Activated naive CD8-positive, alpha-beta T cell treated with anti-CD3 and anti-CD28 coated beads, Interleukin-2, amount 50 U/mL, for 16 hours (primary cell): ENCODE data around the gene GFPT1.
A peak's percentile ranks its signal among the peaks of the same experiment; 100 is the strongest.

ENCODE experiments used
- DNase-seq: peaks from one replicate; pipeline ENCODE4 v3.0.0-alpha.2; 2020; ENCODE audit warnings: low read depth, low spot score

Gene GFPT1

GRCh38 chr2:69316550-69316949, 70.5 kb downstream of the GFPT1 start:
- no peak for DNase-seq

DNA sequence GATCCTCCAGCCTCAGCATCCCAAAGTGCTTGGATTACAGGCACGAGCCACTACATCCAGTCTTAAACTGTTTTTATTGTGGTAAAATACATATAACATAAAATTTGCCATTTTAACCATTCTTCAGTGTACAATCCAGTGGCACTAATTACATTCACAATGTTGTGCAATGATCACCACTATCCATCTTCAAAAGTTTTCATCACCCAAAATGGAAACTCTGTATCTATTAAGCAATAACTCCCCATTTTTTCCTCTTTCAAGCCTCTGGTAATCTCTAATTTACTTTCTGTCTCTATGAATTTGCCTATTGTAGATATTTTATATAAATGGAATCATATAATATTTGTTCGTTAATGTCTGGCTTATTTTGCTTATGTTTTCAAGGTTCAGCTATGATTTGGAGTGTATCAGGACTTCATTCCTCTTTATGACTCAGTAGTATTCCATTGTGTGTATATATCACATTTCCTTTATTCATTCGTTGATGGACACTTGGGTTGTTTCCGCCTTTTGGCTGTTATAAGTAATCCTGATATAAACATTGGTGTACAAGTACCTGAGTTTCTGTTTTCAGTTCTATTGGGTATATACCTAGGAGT, 71.8 kb downstream of the GFPT1 start:
- no peak for DNase-seq

DNA sequence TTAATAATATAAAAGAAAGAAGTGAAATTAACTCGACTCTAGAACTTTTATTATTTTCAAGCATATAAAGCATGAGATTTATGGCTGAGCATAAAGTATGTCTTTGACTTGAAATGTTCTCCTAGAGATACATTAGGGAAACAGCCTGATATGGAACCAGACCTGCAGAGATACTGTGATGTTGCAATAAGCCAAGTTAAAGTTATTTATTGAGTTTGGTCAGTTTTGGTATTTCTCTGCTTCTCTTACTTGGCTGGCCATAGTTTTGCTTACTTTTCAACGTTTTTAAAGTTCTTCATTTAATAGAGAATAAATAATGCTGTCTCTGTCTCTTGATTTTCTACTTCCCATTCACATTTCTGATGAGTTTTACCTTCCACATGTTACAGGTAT, 76.0 kb downstream of the GFPT1 start:
- no peak for DNase-seq

DNA sequence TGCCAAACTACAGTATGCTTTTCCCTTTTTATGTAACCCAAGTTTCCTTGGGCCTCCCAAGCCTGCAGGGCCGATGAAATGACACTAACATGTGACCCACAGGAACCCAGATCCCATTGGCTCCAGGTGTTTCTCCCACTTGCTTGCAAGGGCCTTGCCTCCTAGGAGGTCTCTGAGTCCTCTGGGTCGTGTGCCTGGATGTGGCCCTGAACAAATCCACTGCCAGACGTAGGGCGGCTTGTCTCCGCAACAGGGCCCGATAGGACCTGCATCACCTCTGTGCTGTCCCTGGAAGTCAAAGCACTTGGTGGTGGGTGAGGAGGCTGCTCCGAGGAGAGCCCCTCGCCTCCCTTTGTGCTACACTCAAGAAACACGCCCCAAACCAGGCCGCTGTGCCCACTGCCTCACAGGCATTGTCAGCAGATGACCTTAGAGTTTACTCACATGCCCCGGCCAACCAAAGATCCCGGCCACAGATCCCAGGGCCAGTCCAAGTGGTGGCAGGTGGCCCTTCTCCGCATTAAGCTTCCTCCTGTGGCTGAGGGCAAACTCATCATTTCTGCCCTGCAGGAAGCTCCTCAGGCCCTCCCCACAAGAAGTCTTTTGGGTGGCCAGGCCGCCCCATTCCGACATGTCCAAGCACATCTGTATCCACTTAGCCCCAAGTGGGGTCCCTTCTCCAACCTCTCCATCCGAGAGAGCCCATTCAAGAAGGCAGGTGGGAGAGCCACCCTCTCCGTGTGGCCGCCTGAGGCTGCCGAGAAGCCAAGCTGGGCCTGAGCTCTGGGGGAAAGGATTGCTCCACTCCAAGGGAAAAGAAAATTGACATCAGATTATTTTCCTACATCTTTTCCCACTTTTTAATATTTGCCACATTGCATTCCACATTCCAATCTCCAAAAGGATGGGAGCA, 76.7 kb downstream of the GFPT1 start:
- no peak for DNase-seq

- no peak for DNase-seq
These were observed 77.5 kb downstream of the GFPT1 start for GRCh38 chr2:69309351-69310110.

GRCh38 chr2:69308338-69308737, 78.7 kb downstream of the GFPT1 start:
- no peak for DNase-seq

DNA sequence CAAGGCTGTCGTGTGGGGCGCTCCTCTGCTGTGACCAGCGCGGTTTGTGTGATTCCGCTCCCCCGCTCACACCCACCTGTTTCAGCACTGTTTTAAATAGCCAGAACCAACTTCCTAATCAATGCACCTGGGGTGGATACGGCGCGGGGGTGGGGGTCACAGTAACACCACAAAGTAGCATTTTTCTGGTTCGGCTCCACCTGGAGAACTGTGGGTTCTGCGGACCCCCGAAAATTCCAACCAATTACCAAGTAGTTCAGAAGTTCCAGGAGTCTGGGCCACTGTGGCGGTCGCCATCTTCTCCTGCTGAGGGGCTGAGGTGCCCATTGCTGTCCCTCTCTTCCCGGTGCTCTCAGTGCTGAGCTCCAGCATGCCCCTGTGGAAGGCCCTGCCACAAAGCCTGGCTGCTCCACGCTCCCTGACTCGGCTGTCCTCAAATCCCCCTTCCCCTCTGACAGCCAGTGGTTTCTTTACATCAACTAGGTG, 79.4 kb downstream of the GFPT1 start:
- DNase-seq, result no peak

DNA sequence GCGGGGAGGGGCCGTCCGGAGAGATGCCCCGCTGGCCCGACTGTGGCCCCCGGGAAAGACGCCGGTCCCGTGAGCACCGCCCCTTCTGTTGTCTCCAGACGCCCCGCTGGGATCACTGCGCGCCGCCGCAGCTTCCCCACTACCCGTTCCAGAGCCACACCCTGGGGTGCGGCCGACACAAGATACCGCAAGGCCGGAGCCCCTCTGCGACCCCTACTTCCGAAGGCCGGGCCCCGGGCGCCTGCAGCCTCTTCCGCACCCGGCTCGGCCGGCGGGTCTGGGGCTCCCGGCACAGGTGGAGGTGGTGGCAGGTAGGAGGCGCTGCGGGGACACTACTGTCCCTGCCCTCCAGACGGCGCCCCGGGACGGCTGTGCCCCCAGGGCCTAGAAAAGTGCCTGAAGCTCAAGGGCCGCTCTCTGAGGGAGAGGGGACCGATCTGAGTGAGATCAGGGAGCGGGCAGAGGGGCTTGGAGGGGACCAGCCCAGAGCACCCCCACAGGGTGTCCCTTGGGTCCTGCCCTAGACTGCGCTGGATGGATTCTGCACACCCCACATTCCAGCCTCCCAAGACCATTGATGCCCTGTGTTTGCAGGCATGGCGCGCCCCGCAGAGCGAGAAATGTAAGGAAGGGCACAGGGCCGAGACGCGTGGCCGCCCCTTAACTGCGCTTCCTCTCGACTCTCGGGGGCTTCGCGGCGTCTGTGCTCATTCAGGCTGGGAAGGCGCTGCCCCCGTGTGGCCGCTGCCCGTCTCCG, 80.0 kb downstream of the GFPT1 start:
- DNase-seq, result peak; percentile 54

DNA sequence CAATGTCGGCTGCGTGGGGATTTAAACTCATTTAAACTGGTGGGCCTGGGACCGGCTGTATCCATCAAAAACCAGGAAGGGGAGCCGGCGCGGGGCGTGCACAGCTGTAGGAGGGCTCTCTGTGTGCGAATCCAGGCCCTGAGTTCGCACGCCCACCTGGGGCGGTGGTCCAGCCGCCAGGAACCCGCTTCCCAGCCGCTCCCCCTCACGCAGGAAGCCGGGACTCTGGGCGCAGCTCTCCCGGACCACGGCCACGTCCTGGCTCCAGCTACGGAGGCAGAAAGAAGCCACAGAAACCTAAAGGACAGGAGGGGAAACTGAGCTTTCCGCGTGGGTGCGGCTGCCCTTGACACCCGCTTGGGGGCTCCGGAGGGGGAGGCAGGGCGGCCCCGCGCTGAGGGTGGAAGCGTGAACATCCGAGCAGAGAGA, 80.6 kb downstream of the GFPT1 start:
- no peak for DNase-seq

- no peak for DNase-seq
These were observed 81.2 kb downstream of the GFPT1 start for GRCh38 chr2:69305712-69306392.

DNA sequence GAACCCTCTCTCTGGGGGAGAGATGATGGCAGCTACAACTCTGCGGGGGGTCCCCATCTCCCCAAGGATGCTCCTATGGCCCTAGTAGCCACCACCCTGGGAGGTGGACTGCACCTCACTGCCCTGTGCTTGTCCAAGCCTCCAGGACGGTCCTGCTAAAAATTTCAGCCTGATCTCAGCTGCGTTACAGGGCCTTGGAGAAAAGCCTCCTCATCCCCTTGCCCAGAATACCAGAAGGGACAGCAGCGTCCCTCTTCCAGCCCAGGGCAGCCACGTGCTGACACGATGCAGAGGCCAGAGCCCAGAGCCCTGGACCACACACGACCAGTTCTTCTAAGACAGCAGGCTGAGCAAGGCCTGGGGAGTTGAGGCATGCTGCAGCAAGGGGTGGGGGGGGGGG, 81.9 kb downstream of the GFPT1 start:
- DNase-seq, result no peak

DNA sequence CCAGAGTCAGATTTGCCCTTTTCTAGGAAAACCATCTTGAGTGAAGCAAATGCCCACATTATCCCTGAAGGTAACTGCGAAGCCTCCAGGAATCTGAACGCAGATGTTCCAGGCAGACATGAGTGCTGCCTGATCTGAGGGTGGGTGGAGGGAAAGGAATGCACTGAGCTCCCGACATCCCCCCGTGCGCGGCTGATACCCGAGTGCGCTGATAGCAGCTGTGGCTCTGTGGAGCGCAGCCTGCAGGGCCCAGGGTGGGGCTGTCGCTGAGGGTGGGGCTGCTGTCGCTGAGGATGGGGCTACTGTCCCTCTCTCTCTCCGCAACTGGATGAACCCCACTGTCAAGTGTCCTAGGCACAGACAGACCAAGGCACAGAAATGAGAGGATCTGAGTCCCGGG, 82.4 kb downstream of the GFPT1 start:
- no peak for DNase-seq

GRCh38 chr2:69300650-69301049, 86.4 kb downstream of the GFPT1 start:
- DNase-seq, result no peak

GRCh38 chr2:69299772-69300516, 87.1 kb downstream of the GFPT1 start:
- DNase-seq, result no peak

GRCh38 chr2:69298862-69299261, 88.2 kb downstream of the GFPT1 start:
- no peak for DNase-seq

- no peak for DNase-seq
These were observed 88.8 kb downstream of the GFPT1 start for GRCh38 chr2:69298261-69298660.

GRCh38 chr2:69297216-69297615, 89.8 kb downstream of the GFPT1 start:
- DNase-seq, result no peak

DNA sequence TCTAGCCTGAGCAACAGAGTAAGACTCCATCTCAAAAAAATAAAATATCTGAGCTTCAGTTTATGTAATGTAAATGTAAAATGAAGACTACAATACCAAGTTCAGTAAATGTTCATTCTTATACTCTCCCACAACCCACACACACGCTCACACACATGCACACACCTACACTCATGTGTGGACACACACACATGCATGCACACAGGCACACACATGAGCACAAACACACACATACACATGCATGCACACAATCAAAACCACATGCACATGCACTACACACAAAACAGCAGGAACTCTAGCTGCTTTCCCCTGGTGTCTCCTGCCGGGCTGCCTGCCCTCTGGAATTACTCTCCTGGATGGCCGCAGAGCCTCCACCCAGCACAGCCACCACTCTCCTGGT, 90.6 kb downstream of the GFPT1 start:
- DNase-seq, result no peak

DNA sequence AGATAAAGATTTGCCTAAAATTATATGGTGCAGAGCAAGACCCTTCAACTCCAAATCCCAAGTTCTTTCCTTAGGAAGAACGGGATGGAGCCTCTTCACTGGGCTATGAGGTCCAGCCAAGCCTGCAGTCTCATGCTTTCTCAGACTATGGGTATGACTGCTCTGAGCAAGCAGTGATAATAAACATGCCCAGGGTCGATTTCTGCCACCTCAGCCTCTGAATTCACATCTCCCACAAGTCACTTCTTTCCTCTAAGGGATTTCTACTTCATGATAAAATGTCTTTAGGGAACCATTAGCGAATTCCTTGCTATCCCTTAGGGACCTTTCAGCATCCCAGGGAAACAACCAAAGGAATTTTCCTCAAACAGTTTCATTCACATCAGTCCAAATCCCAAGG, 94.8 kb downstream of the GFPT1 start:
- no peak for DNase-seq

- DNase-seq, result no peak
These were observed 95.3 kb downstream of the GFPT1 start for GRCh38 chr2:69291721-69292120.
